Measurements from ENCODE around the gene NIPAL1. TPM values are rescaled to one million over a fixed set of nuclear protein-coding genes. Genes with fewer than 3 reads are reported as not detected.
"Not testable (repeated sequence)": the region's sequence is repeated elsewhere in the genome, so short reads cannot be mapped to it uniquely, and the experiment has no call there.

The NIPAL1 gene
- total RNA-seq, 1 experiment from 2014 or later: 0.84 TPM

DNA sequence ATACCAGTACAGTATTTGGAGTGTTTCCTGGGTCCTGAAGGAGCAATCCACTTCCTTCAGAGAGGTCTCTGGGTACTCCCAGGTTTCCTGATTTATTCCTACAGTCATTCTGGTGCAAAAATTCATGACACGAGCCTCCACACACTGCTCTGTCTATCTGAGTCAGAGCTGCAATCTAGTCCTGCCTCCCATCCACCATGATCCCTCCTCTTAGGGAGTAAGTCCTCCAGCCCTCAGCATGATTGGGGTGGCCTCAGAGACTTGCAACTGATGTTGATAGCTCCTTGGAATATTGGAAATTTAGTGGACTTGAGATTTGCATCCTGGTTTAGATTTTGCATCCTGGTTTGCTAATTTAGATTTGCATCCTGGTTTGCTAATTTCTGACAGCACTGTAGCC lies 20.6 kb upstream of the NIPAL1 start:
- Histone ChIP-seq H3K36me3 (ENCODE audit: insufficient read depth, low read length, poor library complexity, severe bottlenecking) (no peaks in the 10 kb centered on the region), H3K9me3 (ENCODE audit: low read depth, low read length, poor library complexity, severe bottlenecking) (no peaks in the 10 kb centered on the region), H3K4me1 (ENCODE audit: insufficient read depth, low read length, poor library complexity, severe bottlenecking) (no peaks in the 10 kb centered on the region), H3K4me3 (ENCODE audit: low read depth, low read length, poor library complexity, severe bottlenecking) (no peak overlapping the region), H3K27ac (ENCODE audit: low read depth, low read length, poor library complexity, severe bottlenecking) (no peak overlapping the region), H3K27me3 (replicated peaks; ENCODE audit: insufficient read depth, low read depth, low read length, poor library complexity) (no peaks in the 10 kb centered on the region)
- intact Hi-C loops (cut with micrococcal nuclease; ENCODE audit: unreplicated experiment): no loop called here
- no peak for DNase-seq (ENCODE audit: low spot score)
- POLR2A ChIA-PET (ENCODE audit: low non-redundant PET): no interaction called here
- BruUV-seq (replicated peaks): no TSS peak
- CTCF ChIA-PET: no interaction called here
- no peak for TF ChIP-seq EZH2 (IDR thresholded peaks at IDR 0.05; ENCODE audit: borderline replicate concordance, low read depth, low read length, poor library complexity, severe bottlenecking)
- TF ChIP-seq, protein P1, sequence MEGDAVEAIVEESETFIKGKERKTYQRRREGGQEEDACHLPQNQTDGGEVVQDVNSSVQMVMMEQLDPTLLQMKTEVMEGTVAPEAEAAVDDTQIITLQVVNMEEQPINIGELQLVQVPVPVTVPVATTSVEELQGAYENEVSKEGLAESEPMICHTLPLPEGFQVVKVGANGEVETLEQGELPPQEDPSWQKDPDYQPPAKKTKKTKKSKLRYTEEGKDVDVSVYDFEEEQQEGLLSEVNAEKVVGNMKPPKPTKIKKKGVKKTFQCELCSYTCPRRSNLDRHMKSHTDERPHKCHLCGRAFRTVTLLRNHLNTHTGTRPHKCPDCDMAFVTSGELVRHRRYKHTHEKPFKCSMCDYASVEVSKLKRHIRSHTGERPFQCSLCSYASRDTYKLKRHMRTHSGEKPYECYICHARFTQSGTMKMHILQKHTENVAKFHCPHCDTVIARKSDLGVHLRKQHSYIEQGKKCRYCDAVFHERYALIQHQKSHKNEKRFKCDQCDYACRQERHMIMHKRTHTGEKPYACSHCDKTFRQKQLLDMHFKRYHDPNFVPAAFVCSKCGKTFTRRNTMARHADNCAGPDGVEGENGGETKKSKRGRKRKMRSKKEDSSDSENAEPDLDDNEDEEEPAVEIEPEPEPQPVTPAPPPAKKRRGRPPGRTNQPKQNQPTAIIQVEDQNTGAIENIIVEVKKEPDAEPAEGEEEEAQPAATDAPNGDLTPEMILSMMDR (conservative IDR thresholded peaks at IDR 0.05; ENCODE audit: low read depth, low read length): no peak

DNA sequence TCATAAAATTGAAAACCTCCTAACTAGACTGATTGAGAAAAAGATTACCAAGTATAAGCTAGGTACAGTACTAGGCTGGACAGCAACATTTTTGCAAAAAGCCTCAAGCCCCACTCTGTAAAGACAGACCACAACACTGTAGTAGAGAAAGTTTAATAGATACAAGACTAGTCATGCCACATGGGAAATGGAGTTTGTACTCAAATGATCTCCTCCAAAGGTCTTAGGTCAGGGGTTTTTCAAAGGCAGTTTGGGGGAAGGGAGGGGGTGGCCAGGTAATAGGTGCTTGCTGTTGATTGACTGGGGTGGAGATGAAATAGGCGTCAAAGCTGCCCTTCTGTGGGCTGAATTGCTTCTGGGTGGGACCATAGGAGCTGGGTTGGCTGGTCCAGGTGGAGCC lies 14.3 kb upstream of the NIPAL1 start:
- Histone ChIP-seq H3K9me3 (ENCODE audit: low read depth, low read length, poor library complexity, severe bottlenecking) (peaks cover 17% of the 10 kb centered on the region), H3K4me3 (ENCODE audit: low read depth, low read length, poor library complexity, severe bottlenecking) (no peak overlapping the region), H3K4me1 (ENCODE audit: insufficient read depth, low read length, poor library complexity, severe bottlenecking) (no peaks in the 10 kb centered on the region), H3K36me3 (ENCODE audit: insufficient read depth, low read length, poor library complexity, severe bottlenecking) (no peaks in the 10 kb centered on the region), H3K27ac (ENCODE audit: low read depth, low read length, poor library complexity, severe bottlenecking) (no peak overlapping the region), H3K27me3 (replicated peaks; ENCODE audit: insufficient read depth, low read depth, low read length, poor library complexity) (no peaks in the 10 kb centered on the region)
- CTCF ChIA-PET: no interaction called here
- POLR2A ChIA-PET (ENCODE audit: low non-redundant PET): no interaction called here
- BruUV-seq (replicated peaks): no TSS peak
- no peak for DNase-seq (ENCODE audit: low spot score)
- no peak for TF ChIP-seq EZH2 (IDR thresholded peaks at IDR 0.05; ENCODE audit: borderline replicate concordance, low read depth, low read length, poor library complexity, severe bottlenecking)
- intact Hi-C loops (cut with micrococcal nuclease; ENCODE audit: unreplicated experiment): loop anchor here (2.0 kb wide), 1 partner anchor 85 kb away; no protein-coding TSS in a partner anchor

DNA sequence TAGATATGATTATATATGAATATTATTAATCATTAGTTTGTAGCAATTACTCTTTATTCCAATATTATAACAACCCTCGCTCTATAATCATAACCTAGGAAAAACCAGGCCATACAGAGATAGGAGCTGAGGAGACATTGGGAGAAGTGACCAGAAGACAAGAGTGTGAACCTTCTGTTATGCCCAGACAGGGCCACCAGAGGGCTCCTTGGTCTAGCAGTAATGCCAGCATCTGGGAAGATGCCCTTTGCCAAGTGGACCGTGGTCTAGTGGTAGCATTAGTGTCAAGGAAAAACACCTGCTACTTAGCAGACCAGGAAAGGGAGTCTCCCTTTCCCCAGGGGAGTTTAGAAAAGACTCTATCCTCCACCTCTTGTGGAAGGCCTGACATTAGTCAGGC lies 13.0 kb upstream of the NIPAL1 start:
- intact Hi-C loops (cut with micrococcal nuclease; ENCODE audit: unreplicated experiment): loop anchor here (1.0 to 2.0 kb wide), 2 partner anchors 83 to 138 kb away; no protein-coding TSS in a partner anchor
- H3K27me3 ChIP-seq (replicated peaks; ENCODE audit: insufficient read depth, low read depth, low read length, poor library complexity); H3K36me3 ChIP-seq (ENCODE audit: insufficient read depth, low read length, poor library complexity, severe bottlenecking); H3K4me1 ChIP-seq (ENCODE audit: insufficient read depth, low read length, poor library complexity, severe bottlenecking); BruUV-seq (replicated peaks); H3K27ac ChIP-seq (ENCODE audit: low read depth, low read length, poor library complexity, severe bottlenecking); POLR2A ChIA-PET (ENCODE audit: low non-redundant PET); H3K4me3 ChIP-seq (ENCODE audit: low read depth, low read length, poor library complexity, severe bottlenecking): not testable (repeated sequence)
- TF ChIP-seq, protein P1 (conservative IDR thresholded peaks at IDR 0.05; ENCODE audit: low read depth, low read length): peak; percentile 48
- DNase-seq (ENCODE audit: low spot score): peak; percentile 26
- peaks cover 27% of the 10 kb centered on the region for H3K9me3 ChIP-seq (ENCODE audit: low read depth, low read length, poor library complexity, severe bottlenecking)
- CTCF ChIA-PET: interaction anchor here (0.6 kb wide), 1 partner anchor 70 kb away, joined by 3 read pairs; no protein-coding TSS in a partner anchor

DNA sequence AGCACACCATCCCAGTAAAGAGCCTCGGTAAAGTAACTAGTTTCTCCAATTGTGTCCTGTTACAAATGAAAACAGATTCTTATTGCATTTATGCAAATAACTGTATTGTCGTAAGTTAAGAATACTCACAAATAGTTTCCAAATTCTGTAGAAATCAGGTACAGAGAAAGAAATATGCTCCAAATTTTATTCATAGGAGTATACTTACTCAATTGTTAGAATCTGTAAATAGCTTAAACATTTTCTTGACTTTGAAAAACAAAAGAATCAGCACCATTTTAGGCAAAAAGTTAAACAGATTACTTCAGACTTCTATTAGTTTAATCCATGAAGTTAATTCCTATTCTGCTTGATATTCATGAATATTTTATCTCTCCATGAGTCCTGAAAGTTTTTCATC lies 10.8 kb upstream of the NIPAL1 start:
- POLR2A ChIA-PET (ENCODE audit: low non-redundant PET): no interaction called here
- no TSS peak for BruUV-seq (replicated peaks)
- no peaks in the 10 kb centered on the region for H3K27me3 ChIP-seq (replicated peaks; ENCODE audit: insufficient read depth, low read depth, low read length, poor library complexity)
- no peak overlapping the region for H3K4me3 ChIP-seq (ENCODE audit: low read depth, low read length, poor library complexity, severe bottlenecking)
- H3K36me3 ChIP-seq (ENCODE audit: insufficient read depth, low read length, poor library complexity, severe bottlenecking): no peaks in the 10 kb centered on the region
- CTCF ChIA-PET: no interaction called here
- no peaks in the 10 kb centered on the region for H3K4me1 ChIP-seq (ENCODE audit: insufficient read depth, low read length, poor library complexity, severe bottlenecking)
- H3K9me3 ChIP-seq (ENCODE audit: low read depth, low read length, poor library complexity, severe bottlenecking): peaks cover 27% of the 10 kb centered on the region
- DNase-seq (ENCODE audit: low spot score): no peak
- H3K27ac ChIP-seq (ENCODE audit: low read depth, low read length, poor library complexity, severe bottlenecking): no peak overlapping the region
- TF ChIP-seq EZH2 (IDR thresholded peaks at IDR 0.05; ENCODE audit: borderline replicate concordance, low read depth, low read length, poor library complexity, severe bottlenecking): no peak
- intact Hi-C loops (cut with micrococcal nuclease; ENCODE audit: unreplicated experiment): no loop called here
